ENCODE results near the gene DGKD.

DGKD gene

DNA sequence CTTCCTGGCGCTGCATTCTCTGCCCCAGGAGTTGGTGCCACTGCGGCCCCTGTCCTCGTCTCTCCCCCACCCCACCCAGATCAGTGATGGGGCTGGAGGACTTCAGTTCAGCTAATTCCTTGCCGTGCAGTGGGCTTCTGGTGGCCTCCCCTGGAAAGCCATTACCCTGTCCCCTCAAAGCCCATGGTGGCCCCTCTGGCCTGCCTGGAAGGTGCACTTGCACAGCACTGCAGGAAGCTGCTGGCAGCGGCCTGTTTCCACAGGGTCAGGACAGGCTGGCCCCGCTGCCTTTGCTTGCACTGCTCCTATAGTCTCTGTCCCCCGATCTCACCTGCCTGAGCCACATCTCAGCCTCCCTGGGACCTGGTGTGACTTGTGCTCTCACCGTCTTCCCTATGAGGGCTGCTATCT is 107.2 kb downstream of the DGKD start:
- DNase-seq (ENCODE audit: low read depth), result no peak

DNA sequence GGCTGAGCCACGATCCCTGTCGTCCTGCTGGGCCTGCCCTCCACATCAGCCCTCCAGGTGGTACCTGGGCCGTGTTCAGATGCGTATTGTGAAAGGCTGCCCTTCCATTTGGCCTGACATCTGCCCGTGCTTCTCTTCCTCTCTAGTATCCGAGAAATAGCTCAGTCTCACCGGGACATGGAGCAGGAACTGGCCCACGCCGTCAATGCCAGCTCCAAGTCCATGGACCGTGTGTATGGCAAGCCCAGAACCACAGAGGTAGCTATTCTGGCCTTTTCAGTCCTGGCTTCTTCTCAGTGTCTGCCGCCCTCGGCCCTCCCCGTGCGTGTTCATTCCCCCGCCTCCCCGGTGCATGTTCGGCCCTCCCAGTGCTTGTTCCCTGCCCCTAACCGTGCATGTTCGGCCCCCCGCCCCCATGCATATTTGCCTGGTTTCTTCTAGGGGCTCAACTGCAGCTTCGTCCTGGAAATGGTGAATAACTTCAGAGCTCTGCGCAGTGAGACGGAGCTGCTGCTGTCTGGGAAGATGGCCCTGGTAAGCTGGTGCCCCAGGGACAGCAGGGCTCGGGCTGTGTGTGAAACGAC is 108.0 kb downstream of the DGKD start:
- DNase-seq (ENCODE audit: low read depth), result no peak

DNA sequence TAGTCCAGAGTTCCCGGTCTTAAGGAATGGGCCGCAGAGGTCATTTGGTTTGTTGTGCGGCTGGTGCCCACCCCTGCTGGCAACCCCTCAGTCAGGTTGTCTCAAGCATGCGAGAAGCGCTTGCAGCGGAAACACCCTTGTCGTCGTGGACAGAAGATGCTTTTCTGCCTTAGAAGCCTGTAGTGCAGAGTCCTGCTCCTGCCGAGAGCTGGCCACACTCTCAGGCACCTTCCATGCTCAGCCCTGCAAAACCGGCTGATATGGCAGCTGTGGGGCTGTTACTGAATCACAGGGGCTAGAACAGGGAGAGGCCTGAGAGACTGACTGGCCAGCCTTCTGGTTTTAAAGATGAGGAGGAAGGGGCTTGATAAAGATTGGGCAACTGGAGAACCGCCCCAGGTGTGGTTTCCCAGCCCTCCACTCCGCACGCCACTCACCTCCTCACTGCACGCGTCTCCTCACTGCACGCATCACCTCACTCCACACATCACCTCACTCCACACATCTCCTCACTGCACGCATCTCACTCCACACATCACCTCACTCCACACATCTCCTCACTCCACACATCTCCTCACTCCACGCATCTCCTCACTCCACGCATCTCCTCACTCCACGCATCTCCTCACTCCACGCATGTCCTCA is 108.7 kb downstream of the DGKD start:
- DNase-seq (ENCODE audit: low read depth), result no peak

- no peak for DNase-seq (ENCODE audit: low read depth)
Measured at GRCh38 chr2:233463586-233463985, 109.3 kb downstream of the DGKD start.

DNA sequence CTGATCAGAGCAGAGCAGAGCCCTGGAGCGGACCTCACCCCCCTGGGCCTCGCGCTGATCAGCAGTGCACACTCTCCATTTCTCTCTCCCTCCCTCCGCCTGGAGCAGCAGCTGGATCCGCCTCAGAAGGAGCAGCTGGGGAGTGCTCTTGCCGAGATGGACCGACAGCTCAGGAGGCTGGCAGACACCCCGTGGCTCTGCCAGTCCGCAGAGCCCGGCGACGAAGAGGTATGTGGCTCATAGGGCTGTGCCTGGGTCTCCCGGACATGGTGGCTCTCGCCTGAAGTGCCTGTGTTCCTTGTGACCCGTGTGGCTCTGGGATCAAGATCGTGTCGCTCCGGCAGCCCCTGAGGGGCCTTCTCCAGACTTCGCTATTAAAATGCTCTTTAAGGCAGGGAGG is 109.8 kb downstream of the DGKD start:
- DNase-seq (ENCODE audit: low read depth), result no peak

GRCh38 chr2:233464531-233465240 is 110.4 kb downstream of the DGKD start:
- no peak for DNase-seq (ENCODE audit: low read depth)

- DNase-seq (ENCODE audit: low read depth), result no peak
Measured at GRCh38 chr2:233466991-233467603, 112.8 kb downstream of the DGKD start.

GRCh38 chr2:233468047-233468740 is 113.9 kb downstream of the DGKD start:
- no peak for DNase-seq (ENCODE audit: low read depth)

GRCh38 chr2:233468741-233469110 is 114.4 kb downstream of the DGKD start:
- DNase-seq (ENCODE audit: low read depth), result no peak

GRCh38 chr2:233469261-233470010 is 115.1 kb downstream of the DGKD start:
- DNase-seq (ENCODE audit: low read depth), result no peak

DNA sequence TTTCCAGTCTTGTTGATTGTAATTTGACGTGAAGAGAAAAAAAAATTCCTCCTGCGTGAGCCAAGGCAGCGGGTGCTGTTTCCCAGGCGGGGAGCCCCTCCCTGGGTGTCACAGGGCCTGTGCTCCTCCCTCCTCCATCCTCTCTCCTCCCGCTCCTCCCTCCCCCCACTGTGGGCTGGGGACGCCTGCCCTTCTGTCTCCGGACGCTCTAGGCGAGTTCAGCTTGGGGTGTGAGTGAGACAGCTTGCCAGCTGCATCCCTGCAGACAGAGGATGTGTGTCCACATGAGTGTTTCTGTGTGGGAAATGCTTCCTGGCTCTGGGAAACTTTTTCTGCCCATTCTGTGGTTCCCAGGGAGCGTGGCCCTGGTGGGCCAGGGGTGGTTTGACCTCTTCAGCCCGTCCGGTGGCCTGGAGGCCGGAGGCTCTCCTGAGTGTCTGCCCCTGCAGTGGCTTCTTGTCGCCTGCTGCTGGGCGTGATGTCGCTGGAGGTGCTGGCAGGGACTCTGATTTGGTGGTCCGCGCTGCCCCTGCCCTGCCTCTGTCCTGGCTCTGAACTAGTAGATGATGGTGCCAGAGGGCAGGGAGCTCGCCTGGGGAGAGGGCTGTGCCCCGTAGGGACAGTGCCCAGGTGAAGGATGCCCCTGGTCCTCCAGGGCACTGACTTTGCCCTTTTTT is 115.9 kb downstream of the DGKD start:
- DNase-seq (ENCODE audit: low read depth), result no peak

DNA sequence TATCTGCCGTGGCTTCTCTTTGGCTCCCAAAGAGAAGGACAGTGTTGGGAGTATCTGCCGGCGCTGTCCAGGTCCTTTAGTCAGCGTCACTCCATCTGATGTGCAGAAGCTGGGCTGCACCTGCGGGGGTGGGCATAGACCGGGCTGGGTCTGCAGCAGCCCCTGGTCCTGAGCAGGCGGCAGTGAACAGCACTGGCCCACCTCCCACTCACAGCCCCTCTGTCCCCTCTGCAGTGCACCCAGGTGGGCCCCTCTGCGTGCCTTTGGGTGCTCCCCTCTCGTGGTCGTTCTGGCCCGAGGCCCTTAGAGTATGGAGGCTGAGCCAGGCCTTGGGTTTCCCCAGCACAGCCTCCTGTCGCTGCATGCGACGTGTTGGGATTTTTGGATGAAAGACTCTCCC is 116.5 kb downstream of the DGKD start:
- DNase-seq (ENCODE audit: low read depth), result no peak

GRCh38 chr2:233471291-233472035 is 117.2 kb downstream of the DGKD start:
- no peak for DNase-seq (ENCODE audit: low read depth)

GRCh38 chr2:233473386-233473791 is 119.1 kb downstream of the DGKD start:
- DNase-seq (ENCODE audit: low read depth), result no peak

- no peak for DNase-seq (ENCODE audit: low read depth)
Measured at GRCh38 chr2:233473878-233474277, 119.6 kb downstream of the DGKD start.

DNA sequence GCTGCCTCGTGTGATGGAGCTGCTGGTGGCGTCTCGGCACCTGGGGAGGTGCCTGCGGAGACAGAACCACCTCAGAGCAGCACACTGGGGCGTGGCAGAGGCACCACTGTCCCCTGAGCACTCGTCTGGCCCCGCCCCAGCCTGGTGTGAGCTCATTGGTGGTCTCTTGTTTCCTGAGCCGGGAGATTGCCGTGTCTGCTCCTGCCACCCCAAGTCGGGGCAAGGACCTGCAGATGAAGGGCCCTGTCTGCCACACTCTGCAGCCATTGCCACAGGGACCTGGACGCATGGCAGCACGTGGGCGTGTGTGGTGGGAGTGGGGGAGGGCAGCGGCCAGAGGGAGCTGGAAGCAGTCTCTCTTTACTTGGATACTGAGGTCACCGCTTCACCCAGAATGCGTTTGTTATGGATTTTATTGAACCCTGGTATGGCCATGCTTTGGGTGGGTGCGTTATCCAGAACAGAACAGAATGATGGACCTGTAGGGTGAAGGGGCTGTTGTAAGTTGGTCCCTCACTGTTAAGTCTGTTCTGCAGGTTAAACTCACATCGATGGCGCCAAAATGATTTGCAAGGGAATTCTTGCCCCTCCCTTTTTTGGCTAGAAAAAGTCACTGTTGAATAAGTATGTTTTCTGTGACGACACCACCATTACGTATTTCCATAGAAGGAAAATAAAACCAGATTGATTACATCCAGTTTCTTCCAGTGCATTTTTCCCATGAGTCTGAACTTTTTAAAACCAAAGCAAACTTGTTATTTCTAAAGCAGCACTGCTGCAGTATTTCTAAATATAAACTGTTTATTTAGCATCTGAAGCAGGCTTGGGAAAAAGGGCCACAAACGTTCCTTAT is 120.2 kb downstream of the DGKD start:
- no peak for DNase-seq (ENCODE audit: low read depth)

DNA sequence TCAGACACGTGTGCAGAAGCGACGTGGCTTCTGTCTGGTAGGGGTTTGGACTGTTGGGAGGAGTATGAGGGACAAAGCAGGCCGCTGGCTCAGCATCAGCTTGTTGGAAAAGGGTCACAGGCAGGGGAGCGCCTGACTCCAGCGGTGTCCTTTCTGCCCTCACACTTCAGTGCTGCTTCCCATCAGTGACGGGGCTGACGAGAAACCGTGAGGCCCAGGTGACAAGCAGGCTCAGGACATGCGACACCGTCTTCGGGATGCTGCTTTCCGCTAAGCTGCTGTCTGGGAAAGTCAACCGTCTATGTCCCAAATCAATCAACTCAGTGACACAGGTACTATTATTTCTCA is 121.7 kb downstream of the DGKD start:
- DNase-seq (ENCODE audit: low read depth), result no peak

- DNase-seq (ENCODE audit: low read depth), result no peak
Measured at GRCh38 chr2:233476651-233477547, 122.6 kb downstream of the DGKD start.
